ENCODE measurements around the gene TBX1. TPM values are rescaled to one million over a fixed set of nuclear protein-coding genes. Genes with fewer than 3 reads are reported as not detected.
A peak's percentile ranks its signal among the peaks of the same experiment; 100 is the strongest.

TBX1 gene
- total RNA-seq, 1 experiment from 2014 or later: 5.3 TPM

DNA sequence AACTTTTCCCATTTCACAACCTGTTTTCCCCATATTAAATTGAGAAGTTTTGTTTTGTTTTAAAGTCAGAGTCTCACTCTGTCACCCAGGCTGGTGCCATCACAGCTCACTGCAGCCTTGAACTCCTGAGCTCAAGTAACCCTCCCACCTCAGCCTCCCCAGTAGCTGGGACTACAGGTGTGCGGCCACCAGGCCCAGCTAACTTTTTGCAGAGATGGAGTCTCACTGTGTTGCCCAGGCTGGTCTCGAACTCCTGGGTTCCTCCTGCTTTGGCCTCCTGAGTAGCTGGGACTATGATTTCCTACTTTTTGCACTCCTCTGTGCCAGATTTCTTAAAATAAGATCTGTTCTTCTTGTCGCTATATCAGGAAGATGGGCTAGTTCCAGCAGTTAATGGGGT is 49.2 kb downstream of the TBX1 start:
- TF ChIP-seq, protein P1, sequence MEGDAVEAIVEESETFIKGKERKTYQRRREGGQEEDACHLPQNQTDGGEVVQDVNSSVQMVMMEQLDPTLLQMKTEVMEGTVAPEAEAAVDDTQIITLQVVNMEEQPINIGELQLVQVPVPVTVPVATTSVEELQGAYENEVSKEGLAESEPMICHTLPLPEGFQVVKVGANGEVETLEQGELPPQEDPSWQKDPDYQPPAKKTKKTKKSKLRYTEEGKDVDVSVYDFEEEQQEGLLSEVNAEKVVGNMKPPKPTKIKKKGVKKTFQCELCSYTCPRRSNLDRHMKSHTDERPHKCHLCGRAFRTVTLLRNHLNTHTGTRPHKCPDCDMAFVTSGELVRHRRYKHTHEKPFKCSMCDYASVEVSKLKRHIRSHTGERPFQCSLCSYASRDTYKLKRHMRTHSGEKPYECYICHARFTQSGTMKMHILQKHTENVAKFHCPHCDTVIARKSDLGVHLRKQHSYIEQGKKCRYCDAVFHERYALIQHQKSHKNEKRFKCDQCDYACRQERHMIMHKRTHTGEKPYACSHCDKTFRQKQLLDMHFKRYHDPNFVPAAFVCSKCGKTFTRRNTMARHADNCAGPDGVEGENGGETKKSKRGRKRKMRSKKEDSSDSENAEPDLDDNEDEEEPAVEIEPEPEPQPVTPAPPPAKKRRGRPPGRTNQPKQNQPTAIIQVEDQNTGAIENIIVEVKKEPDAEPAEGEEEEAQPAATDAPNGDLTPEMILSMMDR (IDR thresholded peaks at IDR 0.05; ENCODE audit: insufficient read depth in 1 of 2, low read depth in 1 of 2, low read length in 1 of 2, severe bottlenecking in 1 of 2, unreplicated experiment in 1 of 2): no peak
- H3K4me1 Mint-ChIP-seq (ENCODE audit: low read depth, unreplicated experiment): no peaks in the 10 kb centered on the region
- H3K4me3 Mint-ChIP-seq (ENCODE audit: unreplicated experiment): no peak overlapping the region
- H3K27me3 Mint-ChIP-seq (ENCODE audit: insufficient read depth, unreplicated experiment): no peaks in the 10 kb centered on the region
- H3K36me3 Mint-ChIP-seq (ENCODE audit: insufficient read depth, unreplicated experiment): no peaks in the 10 kb centered on the region
- Histone ChIP-seq H3K27me3 (replicated peaks; ENCODE audit: control insufficient read depth, insufficient read depth, low read length) (no peaks in the 10 kb centered on the region), H3K4me3 (ENCODE audit: low read depth, low read length) (no peak overlapping the region), H3K9me3 (no peaks in the 10 kb centered on the region), H3K36me3 (ENCODE audit: control insufficient read depth, insufficient read depth, low read length) (no peaks in the 10 kb centered on the region), H3K4me1 (no peaks in the 10 kb centered on the region)
- ChIA-PET CTCF (no interaction called here), POLR2A (interaction anchor here (0.6 kb wide), 1 partner anchor 67 kb away, joined by 3 read pairs; no protein-coding TSS in a partner anchor)
- no peaks in the 10 kb centered on the region for H3K9me3 Mint-ChIP-seq (ENCODE audit: unreplicated experiment)
- no TSS peak for BruUV-seq (replicated peaks)
- peak in 1 of 2 experiments; percentile 11 for DNase-seq
- no peak overlapping the region for H3K27ac Mint-ChIP-seq (ENCODE audit: unreplicated experiment)
- intact Hi-C loops (cut with micrococcal nuclease; ENCODE audit: unreplicated experiment): no loop called here

DNA sequence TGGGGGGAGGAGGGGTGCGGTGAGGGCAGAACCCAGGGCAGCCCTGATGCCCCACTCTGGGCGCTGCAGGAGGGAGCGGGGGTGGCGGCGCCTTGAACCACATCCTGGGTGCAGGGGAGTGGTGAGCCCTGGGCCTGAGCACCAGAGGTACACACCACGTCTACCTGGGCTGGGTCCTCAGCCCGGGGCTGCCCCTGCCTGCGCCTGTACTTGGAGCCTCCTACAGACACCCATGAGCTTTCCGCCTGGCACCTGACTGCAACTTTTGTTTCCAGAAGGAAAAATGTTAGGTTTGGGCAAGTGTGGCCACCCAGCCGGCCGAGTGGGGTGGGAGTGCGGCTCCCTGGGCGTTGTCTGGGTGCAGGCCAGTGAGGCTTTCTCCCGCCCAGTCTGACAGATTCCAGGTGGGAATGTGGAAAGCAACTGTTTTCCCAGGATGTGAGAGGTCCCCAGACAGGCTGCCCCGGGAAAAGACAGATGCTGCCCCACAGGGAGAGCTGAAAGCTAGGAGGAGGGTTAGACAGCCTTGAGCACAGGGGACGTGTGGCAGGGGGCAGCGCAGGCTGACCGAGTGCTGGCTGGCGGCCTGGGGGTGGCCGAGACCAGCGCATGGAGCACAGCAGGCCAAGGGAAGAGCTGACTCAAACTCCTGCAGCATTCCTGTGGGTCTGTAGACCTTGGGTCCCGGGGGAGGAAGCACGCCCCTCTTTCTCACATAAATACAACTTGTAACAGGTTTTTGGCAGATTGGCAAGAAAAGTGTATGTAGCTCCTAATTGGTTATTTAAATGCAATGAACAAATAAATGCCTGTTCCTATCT is 50.0 kb downstream of the TBX1 start:
- CTCF ChIA-PET: no interaction called here
- intact Hi-C loops (cut with micrococcal nuclease; ENCODE audit: unreplicated experiment): no loop called here
- H3K4me1 Mint-ChIP-seq (ENCODE audit: low read depth, unreplicated experiment): no peaks in the 10 kb centered on the region

DNA sequence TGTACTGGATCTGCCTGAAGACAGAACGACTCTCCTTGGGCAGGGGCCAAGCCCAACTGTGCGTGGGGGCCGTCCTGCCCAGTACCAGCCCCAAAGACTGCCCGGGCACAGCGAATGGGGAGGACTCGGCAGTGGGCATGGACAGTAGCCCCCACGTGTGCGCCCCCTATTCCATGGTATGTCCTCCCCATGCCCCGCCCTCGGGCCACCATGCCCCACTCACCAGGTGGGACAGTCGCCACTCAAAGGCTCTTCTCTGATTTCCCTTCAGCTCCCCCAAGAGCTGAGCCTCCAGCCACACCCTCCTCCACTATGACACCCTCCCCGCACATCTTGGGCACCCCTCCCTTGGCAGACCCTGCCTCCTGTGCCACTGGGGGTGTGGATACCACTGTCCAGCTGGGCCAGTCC is 50.6 kb downstream of the TBX1 start:
- Histone ChIP-seq H3K27me3 (replicated peaks; ENCODE audit: control insufficient read depth, insufficient read depth, low read length) (no peaks in the 10 kb centered on the region), H3K4me3 (ENCODE audit: low read depth, low read length) (no peak overlapping the region), H3K36me3 (ENCODE audit: control insufficient read depth, insufficient read depth, low read length) (no peaks in the 10 kb centered on the region), H3K4me1 (no peaks in the 10 kb centered on the region), H3K9me3 (no peaks in the 10 kb centered on the region)
- TF ChIP-seq, protein P1 (IDR thresholded peaks at IDR 0.05; ENCODE audit: insufficient read depth in 1 of 2, low read depth in 1 of 2, low read length in 1 of 2, severe bottlenecking in 1 of 2, unreplicated experiment in 1 of 2): no peak
- POLR2A ChIA-PET: no interaction called here
- H3K27me3 Mint-ChIP-seq (ENCODE audit: insufficient read depth, unreplicated experiment): no peaks in the 10 kb centered on the region
- DNase-seq: no peak
- BruUV-seq (replicated peaks): no TSS peak
- no peaks in the 10 kb centered on the region for H3K36me3 Mint-ChIP-seq (ENCODE audit: insufficient read depth, unreplicated experiment)
- no peak overlapping the region for H3K4me3 Mint-ChIP-seq (ENCODE audit: unreplicated experiment)
- H3K27ac Mint-ChIP-seq (ENCODE audit: unreplicated experiment): no peak overlapping the region
- H3K9me3 Mint-ChIP-seq (ENCODE audit: unreplicated experiment): no peaks in the 10 kb centered on the region
- CTCF ChIA-PET: no interaction called here
- no peaks in the 10 kb centered on the region for H3K4me1 Mint-ChIP-seq (ENCODE audit: low read depth, unreplicated experiment)
- intact Hi-C loops (cut with micrococcal nuclease; ENCODE audit: unreplicated experiment): no loop called here

More for the DNA sequence above, 50.0 kb downstream of the TBX1 start:
- H3K27me3 Mint-ChIP-seq (ENCODE audit: insufficient read depth, unreplicated experiment): no peaks in the 10 kb centered on the region
- H3K36me3 Mint-ChIP-seq (ENCODE audit: insufficient read depth, unreplicated experiment): no peaks in the 10 kb centered on the region
- POLR2A ChIA-PET: no interaction called here
- H3K4me3 ChIP-seq (ENCODE audit: low read depth, low read length): no peak overlapping the region
- H3K4me1 ChIP-seq: no peaks in the 10 kb centered on the region
- TF ChIP-seq, protein P1 (IDR thresholded peaks at IDR 0.05; ENCODE audit: insufficient read depth in 1 of 2, low read depth in 1 of 2, low read length in 1 of 2, severe bottlenecking in 1 of 2, unreplicated experiment in 1 of 2): no peak
- H3K27me3 ChIP-seq (replicated peaks; ENCODE audit: control insufficient read depth, insufficient read depth, low read length): no peaks in the 10 kb centered on the region
- H3K9me3 Mint-ChIP-seq (ENCODE audit: unreplicated experiment): no peaks in the 10 kb centered on the region
- no peaks in the 10 kb centered on the region for H3K9me3 ChIP-seq
- no peaks in the 10 kb centered on the region for H3K36me3 ChIP-seq (ENCODE audit: control insufficient read depth, insufficient read depth, low read length)
- no peak overlapping the region for H3K4me3 Mint-ChIP-seq (ENCODE audit: unreplicated experiment)
- no peak overlapping the region for H3K27ac Mint-ChIP-seq (ENCODE audit: unreplicated experiment)
- no TSS peak for BruUV-seq (replicated peaks)
- peak in 1 of 2 experiments; percentile 26 for DNase-seq

All from Caco-2 (cell line).